MG63 (cell line): ENCODE results near the gene PXT1. TPM values are rescaled to one million over a fixed set of nuclear protein-coding genes. Genes with fewer than 3 reads are reported as not detected.
A peak's percentile ranks its signal among the peaks of the same experiment; 100 is the strongest.
"Not testable (repeated sequence)": the region's sequence is repeated elsewhere in the genome, so short reads cannot be mapped to it uniquely, and the experiment has no call there.

ENCODE experiments used
- DNase-seq: peaks from one replicate; pipeline ENCODE4 v3.0.0-alpha.2; 2020
- H3K27me3 ChIP-seq: fragments of 250-450 bp; sonication (Bioruptor Pico); 2 replicates; pipeline ENCODE4 v1.5.1; 2020; ENCODE audit warnings: mild to moderate bottlenecking, moderate library complexity
- H3K36me3 ChIP-seq: fragments of 250-450 bp; sonication (Bioruptor Pico); 2 replicates; pipeline ENCODE4 v1.5.1; 2020; ENCODE audit warnings: mild to moderate bottlenecking, moderate library complexity
- H3K4me3 ChIP-seq: fragments of 250-450 bp; sonication (Bioruptor Pico); 2 replicates; pipeline ENCODE4 v1.5.1; 2020; ENCODE audit warnings: mild to moderate bottlenecking, moderate library complexity
- H3K9me3 ChIP-seq: fragments of 250-450 bp; sonication (Bioruptor Pico); 2 replicates; pipeline ENCODE4 v1.5.1; 2020; ENCODE audit warnings: mild to moderate bottlenecking, moderate library complexity
- total RNA-seq: library from RNA; depleted of rRNA; stranded (reverse); fragments of >200 nt; shearing (Covaris generic); gene quantifications from 2 replicates; pipeline ENCODE4 v1.2.3, GENCODE V29; 2014; ENCODE audit warnings: low replicate concordance

Gene PXT1
- total RNA-seq, 1 experiment from 2014 or later, result not detected

GRCh38 chr6:36419310-36419709, 23.3 kb downstream of the PXT1 start:
- H3K4me3 ChIP-seq, result no peak overlapping the region
- no peaks in the 10 kb centered on the region for H3K27me3 ChIP-seq
- no peak for DNase-seq
- H3K36me3 ChIP-seq, result no peaks in the 10 kb centered on the region
- no peaks in the 10 kb centered on the region for H3K9me3 ChIP-seq

DNA sequence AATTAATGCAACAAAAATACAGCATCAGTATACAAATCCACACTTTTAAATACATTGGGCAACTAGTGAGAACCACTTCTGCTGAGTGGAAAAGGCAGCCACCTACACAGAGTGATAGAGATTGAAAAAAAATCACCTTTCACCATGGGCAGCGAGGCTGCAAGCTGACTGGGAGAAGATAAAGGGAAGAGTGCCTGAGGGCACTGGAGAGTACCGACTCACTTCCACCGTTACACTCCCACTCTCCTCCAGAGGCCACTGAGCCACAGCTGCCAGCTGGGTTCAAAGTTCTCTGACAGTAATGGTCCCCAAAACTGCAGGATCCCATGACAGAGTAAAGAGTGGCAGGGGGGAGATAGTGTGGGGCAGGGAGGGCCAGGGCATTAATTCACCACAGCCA, 24.1 kb downstream of the PXT1 start:
- no peak for DNase-seq
- Histone ChIP-seq H3K36me3 (no peaks in the 10 kb centered on the region), H3K4me3 (no peak overlapping the region), H3K27me3 (no peaks in the 10 kb centered on the region), H3K9me3 (no peaks in the 10 kb centered on the region; the same call in 1 of the 2 replicates)

DNA sequence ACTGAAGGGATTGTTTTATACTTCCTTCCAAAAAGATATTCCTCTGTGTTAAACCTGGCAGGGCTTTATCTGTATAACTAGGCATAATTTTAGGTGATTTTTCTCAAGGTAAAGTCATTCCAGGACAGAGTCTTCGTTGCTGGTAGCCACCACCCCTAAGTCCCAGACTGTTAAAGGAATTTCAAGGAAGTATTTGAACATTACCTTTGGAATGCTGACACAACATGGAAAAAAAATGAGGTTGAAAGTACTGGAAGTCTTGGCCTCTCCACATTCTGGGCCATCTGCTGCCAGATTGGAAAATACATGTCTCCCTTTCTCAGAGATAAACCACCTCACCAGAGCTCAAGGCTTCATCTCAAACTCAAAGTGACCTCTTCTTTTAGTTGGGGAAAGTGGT, 28.2 kb downstream of the PXT1 start:
- DNase-seq, result no peak

GRCh38 chr6:36413489-36414480, 28.9 kb downstream of the PXT1 start:
- no peaks in the 10 kb centered on the region for H3K36me3 ChIP-seq
- no peaks in the 10 kb centered on the region for H3K27me3 ChIP-seq
- DNase-seq, result no peak
- H3K9me3 ChIP-seq, result no peaks in the 10 kb centered on the region; the same call in 1 of the 2 replicates
- H3K4me3 ChIP-seq, result no peak overlapping the region

More for the DNA sequence above, 28.2 kb downstream of the PXT1 start:
- no peaks in the 10 kb centered on the region for H3K36me3 ChIP-seq
- no peaks in the 10 kb centered on the region; the same call in 1 of the 2 replicates for H3K9me3 ChIP-seq
- no peak overlapping the region for H3K4me3 ChIP-seq
- no peaks in the 10 kb centered on the region for H3K27me3 ChIP-seq

GRCh38 chr6:36409718-36410117, 32.9 kb downstream of the PXT1 start:
- not testable (repeated sequence) for H3K36me3 ChIP-seq, H3K9me3 ChIP-seq, H3K4me3 ChIP-seq, DNase-seq, H3K27me3 ChIP-seq

- Histone ChIP-seq H3K36me3 (no peaks in the 10 kb centered on the region), H3K9me3 (no peaks in the 10 kb centered on the region), H3K27me3 (no peaks in the 10 kb centered on the region), H3K4me3 (no peak overlapping the region)
- DNase-seq, result no peak
These were observed 38.5 kb downstream of the PXT1 start for GRCh38 chr6:36404164-36404563.

DNA sequence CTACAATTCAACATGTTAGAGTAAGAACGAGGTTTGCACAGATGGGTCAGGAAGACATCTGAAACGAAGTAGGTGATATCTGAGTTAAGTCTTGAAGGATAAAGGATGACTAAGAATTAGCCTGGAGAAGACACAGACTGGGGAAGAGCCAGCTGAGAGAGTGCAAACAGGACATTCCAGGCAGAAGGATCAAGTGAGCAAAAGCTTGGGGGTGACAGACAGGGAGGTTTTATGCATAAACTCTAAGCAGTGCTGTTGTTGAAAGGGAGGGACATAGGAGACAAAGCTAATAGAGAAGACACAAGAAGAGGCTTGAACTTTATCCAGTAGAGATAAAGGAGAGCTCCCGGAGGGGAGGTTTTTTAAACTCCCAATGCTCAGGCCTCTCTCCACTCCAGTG, 40.2 kb downstream of the PXT1 start:
- no peaks in the 10 kb centered on the region for H3K9me3 ChIP-seq
- no peak overlapping the region for H3K4me3 ChIP-seq
- no peaks in the 10 kb centered on the region for H3K27me3 ChIP-seq
- H3K36me3 ChIP-seq, result no peaks in the 10 kb centered on the region
- no peak for DNase-seq

GRCh38 chr6:36399970-36400369, 42.7 kb downstream of the PXT1 start:
- H3K27me3 ChIP-seq, result no peaks in the 10 kb centered on the region
- no peaks in the 10 kb centered on the region for H3K9me3 ChIP-seq
- no peak for DNase-seq
- no peaks in the 10 kb centered on the region for H3K36me3 ChIP-seq
- H3K4me3 ChIP-seq, result no peak overlapping the region

- no peaks in the 10 kb centered on the region for H3K36me3 ChIP-seq
- H3K4me3 ChIP-seq, result no peak overlapping the region
- no peak for DNase-seq
- H3K9me3 ChIP-seq, result no peaks in the 10 kb centered on the region
- H3K27me3 ChIP-seq, result no peaks in the 10 kb centered on the region
These were observed 50.0 kb downstream of the PXT1 start for GRCh38 chr6:36392621-36393020.

- H3K27me3 ChIP-seq, result no peaks in the 10 kb centered on the region; the same call in 1 of the 2 replicates
- DNase-seq, result no peak
- no peaks in the 10 kb centered on the region for H3K36me3 ChIP-seq
- no peak overlapping the region for H3K4me3 ChIP-seq
- no peaks in the 10 kb centered on the region for H3K9me3 ChIP-seq
These were observed 53.3 kb downstream of the PXT1 start for GRCh38 chr6:36389353-36389752.

DNA sequence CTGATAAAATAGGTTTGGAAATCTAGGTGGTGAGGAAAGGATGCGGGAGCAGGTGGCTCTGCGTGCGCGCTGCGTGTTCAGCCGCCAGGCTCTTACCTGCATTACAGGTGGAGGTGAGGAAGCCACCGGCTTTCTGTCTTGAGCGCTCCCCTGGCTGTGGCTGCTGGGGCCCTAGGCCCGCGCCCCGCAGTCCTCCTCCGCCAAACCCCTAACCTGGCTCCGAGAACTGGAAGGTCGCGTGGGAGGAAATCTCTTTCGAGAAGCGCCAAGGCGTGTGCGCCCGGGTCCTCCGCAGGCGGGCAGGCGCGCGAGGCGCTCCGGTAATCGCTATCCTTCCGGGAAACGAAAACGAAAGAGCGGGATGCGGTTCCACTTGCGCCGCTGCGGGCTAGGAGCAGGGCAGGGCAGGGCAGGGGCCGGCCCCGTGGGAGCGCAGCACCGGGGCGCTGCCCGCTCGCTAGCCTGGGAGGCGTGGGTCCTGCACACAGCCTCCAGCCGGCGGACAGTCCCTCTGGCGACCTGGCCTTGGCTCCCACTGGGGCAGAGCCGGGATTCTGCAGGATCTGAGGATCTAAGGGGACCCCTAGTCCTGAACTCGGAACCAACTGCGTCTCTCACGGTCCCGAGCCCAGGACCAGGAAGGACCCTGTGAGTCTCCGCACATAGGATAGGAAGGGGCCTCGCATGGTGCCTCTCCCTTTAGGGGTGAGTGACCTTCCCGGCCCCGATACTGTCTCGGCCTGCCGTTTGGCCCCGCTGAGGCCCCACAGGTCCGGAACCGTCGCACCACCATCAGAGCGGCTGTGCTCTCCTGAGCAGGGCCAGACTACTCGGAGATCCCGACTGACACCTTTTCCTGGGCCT, 55.0 kb downstream of the PXT1 start, which contains the start of gene ETV7:
TSS of gene ETV7 (minus strand) at position 230 of the 864 bp plus-strand sequence. CDS start at position 102, 128 bp downstream.
- Histone ChIP-seq H3K36me3 (no peaks in the 10 kb centered on the region), H3K27me3 (no peaks in the 10 kb centered on the region; the same call in 1 of the 2 replicates), H3K4me3 (peak within 1 kb of the TSS; percentile 44), H3K9me3 (no peaks in the 10 kb centered on the region)
- DNase-seq, result peak; percentile 38

DNA sequence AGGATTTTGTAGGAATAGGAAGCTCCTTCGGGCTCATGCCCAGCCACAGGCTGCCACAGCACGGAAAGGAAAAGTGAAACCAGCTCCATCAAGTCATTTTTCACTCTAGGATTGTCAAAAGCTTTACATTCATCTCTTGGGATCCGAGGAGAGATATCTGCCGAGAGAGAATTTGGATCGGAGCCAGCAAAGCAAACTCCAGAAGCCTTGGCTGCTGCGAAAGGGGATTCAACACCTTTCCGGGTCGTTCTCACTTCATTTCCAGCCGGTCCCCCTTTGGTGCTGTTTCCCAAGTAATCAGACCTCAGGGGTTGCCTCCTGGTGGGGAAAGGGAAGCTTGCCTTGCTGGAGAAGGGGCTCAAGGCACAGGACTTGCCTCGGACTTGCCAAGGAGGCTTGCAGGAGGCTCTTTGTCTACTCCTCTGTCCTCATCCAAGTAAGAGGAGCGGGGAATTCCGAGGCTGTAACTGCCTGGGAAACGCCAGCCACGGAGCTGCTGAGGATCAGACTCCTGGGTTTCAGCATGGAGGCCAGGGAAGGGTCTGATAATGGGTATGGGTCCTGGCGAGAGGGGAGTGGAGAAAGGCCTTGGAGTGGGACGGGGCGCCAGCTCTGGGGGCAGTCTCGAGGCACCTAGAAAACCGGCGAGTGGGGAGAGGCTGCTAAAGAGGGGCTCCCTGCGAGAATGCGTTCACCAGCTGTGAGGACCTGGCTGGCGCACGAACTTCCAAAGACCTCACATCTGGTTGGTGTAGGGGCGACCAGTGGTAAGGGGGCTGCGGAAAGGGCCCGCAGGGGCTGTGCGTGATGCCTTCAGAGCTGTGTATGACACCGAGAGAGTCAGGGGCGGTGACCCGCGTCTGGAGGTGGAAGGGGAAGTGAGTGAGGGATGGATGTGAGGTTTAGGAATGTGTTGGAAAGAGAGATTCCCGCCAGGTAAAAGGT, 55.9 kb downstream of the PXT1 start:
- H3K27me3 ChIP-seq, result no peaks in the 10 kb centered on the region; the same call in 1 of the 2 replicates
- no peaks in the 10 kb centered on the region for H3K9me3 ChIP-seq
- H3K4me3 ChIP-seq, result peak overlapping the region; percentile 44
- no peaks in the 10 kb centered on the region for H3K36me3 ChIP-seq
- DNase-seq, result peak; percentile 43

GRCh38 chr6:36384095-36384494, 58.6 kb downstream of the PXT1 start:
- H3K4me3 ChIP-seq, result no peak overlapping the region
- no peaks in the 10 kb centered on the region for H3K9me3 ChIP-seq
- DNase-seq, result no peak
- no peaks in the 10 kb centered on the region for H3K36me3 ChIP-seq
- H3K27me3 ChIP-seq, result no peaks in the 10 kb centered on the region; the same call in 1 of the 2 replicates

- no peaks in the 10 kb centered on the region; the same call in 1 of the 2 replicates for H3K27me3 ChIP-seq
- DNase-seq, result no peak
- no peaks in the 10 kb centered on the region for H3K36me3 ChIP-seq
- no peak overlapping the region for H3K4me3 ChIP-seq
- no peaks in the 10 kb centered on the region for H3K9me3 ChIP-seq
These were observed 59.0 kb downstream of the PXT1 start for GRCh38 chr6:36383606-36384005.

DNA sequence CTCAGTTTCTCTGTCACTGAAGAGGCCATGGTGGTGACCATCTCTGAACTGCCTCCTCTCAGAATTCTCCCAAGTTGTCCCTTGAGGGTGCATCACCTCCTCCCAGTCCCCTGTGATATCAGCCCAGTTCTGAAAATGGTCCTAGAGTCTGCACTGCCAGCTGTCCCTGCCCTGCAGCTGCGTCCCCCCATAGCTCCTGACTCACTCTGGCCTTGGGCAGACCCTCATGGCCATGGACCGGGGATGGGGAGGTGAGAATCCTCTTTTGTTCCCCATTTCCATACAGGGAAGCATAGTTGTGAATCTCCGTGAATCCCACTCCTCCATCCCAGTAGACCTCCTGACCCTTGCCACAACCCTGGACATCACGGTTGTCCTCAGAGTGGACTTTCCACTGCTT, 59.7 kb downstream of the PXT1 start:
- Histone ChIP-seq H3K4me3 (no peak overlapping the region), H3K36me3 (no peaks in the 10 kb centered on the region), H3K27me3 (no peaks in the 10 kb centered on the region; the same call in 1 of the 2 replicates), H3K9me3 (no peaks in the 10 kb centered on the region)
- DNase-seq, result no peak
